Subcutaneous adipose tissue (tissue), 4 donors: ENCODE measurements around the gene MESP2. TPM values are rescaled to one million over a fixed set of nuclear protein-coding genes. Genes with fewer than 3 reads are reported as not detected.

Source experiments
- CTCF ChIP-seq: fragments of 450-650 bp; IDR thresholded peaks from one replicate; pipeline ENCODE4 v1.5.1; 2016; ENCODE audit warnings: low read depth, mild to moderate bottlenecking, control low read depth, antibody characterized with exemption, moderate library complexity
- total RNA-seq, 4 donors: library from RNA; depleted of rRNA; stranded (reverse); fragments of >200 nt; gene quantifications; one replicate each; pipeline ENCODE4 v1.1.0, GENCODE V29; 2016

MESP2 gene
- total RNA-seq, 4 donors from 2014 or later: 0.34 to 0.57 TPM; not detected in 2

DNA sequence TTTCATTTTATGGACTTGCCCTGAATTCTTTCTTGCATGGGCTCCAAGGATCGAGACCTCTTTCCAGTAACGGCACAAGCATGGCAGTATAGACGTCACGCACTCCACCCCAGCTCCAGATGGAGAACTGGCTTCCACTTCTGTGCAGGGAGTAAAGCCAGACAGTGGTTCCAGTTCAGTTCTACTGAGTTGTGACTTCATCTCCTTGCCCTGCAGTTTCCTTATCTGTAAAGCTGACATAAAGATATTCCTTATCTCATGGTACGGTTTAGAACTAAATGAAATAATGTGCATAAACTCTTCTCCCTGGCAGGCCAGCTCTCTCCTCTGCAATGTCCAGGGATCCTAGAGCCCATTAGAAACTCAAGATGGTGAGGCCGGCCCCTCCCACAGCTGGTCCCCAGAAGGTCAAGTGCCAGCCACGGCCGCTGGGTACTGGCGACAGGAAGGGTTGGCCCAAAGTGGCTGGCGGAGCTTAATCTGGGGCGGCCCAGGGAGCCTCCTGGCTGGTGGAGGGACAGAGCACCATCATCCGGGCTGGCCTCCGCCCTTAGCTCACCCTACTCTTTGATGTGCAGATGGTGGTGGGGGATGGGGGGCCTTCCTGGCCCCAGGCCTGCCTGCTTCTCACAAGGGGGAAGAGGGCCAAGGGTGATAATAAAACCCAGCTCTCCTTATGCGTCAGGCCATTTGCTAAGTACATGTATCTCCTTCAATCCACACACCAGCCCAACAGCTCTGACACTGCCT is 7.2 kb downstream of the MESP2 start:
- no peak for TF ChIP-seq CTCF

GRCh38 chr15:89783861-89784685 is 7.9 kb downstream of the MESP2 start:
- no peak for TF ChIP-seq CTCF

DNA sequence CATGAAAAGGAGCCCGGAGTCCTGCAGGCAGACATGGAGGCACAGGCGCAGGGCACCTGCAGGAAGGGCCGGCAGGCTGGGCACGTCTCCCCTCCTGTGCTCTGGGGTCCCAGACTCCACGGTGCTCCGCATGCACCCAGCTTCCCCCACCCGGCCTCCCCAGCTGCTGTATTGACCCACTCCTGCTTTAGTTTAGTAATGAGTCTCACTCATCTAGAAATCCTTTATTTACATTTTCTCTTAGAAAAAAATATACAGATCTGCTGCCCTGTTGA is 8.5 kb downstream of the MESP2 start:
- no peak for TF ChIP-seq CTCF

DNA sequence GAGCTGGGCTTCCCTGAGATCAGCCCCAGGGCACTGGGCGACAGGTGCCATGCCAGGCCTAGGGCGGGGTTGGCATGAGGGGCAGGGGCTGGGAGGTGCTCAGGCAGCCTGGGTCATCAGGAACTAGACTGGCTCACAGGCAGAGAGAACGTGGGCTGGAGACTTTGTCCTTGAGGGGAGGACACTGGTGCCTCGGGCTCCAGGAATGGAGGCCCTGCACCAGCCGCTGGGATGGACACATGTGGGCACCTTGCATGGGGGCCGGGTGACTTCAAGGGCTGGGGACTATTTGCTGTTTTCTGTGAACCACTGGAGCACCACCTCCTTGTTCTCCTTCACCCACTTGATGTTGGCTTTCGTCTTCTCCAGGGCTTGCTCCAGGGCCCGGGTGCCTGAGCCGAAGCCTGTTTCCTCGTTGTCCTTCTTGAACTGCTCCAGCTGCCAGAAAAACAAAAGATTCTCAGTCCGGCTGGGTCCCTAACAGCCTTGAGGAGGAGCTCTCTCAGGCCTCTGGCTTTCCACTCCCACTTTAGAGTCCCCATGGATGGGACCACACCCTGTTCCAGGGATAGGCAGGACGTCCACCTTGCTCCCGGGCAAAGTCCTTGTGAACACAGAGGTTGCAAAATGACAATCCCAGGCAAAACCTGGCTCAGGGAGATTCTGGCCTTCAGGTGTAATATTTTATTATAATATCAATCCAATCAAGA is 9.1 kb downstream of the MESP2 start:
- no peak for TF ChIP-seq CTCF

- no peak for TF ChIP-seq CTCF
Measured at GRCh38 chr15:89785774-89786140, 9.6 kb downstream of the MESP2 start.

DNA sequence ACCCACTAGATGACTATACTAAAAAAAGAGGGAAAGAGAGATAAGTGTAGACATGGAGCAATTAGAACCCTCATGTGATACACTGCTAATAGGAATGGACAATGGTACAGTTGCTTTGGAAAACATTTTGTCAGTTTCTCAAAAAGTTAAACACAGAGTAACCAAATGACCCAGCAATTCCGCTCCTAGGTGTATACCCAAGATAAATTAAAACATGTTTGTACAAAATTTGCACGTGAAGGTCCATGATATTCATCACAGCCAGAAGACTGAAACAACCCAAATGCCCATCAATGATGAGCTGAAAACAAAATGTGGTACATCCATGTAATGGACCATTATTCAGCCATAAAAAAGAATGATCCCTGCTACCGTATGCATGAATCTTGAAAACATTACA is 11.8 kb downstream of the MESP2 start:
- no peak for TF ChIP-seq CTCF

DNA sequence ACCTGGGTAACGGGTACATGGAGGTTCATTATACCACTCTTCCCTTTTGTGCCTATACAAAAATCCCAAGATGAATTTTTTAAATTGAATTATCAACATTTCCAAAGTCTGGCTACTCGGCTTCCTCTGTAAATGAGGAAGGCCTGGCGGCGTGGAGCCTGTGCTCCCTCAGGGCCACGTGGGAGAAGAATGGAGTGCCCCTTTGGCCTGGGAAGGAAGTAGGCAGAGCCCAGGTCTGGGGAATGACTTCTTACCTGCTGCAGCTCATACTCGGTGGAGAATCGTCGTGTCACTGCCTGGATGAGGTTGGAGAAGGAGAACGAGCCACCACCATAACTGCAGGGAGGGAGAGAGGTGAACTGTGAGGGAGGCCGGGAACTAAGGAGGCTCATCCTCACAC is 14.1 kb downstream of the MESP2 start:
- TF ChIP-seq CTCF: no peak
